Epithelial cell of esophagus (primary cell): ENCODE results near the gene ACYP2.

Source experiments
- DNase-seq: peaks from one replicate; pipeline ENCODE4 v3.0.0; 2010; ENCODE audit warnings: low read depth
- H3K4me3 ChIP-seq: 2 replicates; pipeline ENCODE4 v1.5.1; 2011; ENCODE audit warnings: mild to moderate bottlenecking, low read length, control low read depth
- TF ChIP-seq, protein P1 (sequence below): IDR thresholded peaks from 2 replicates; pipeline ENCODE4 v1.5.1; 2011; ENCODE audit warnings: low read depth, mild to moderate bottlenecking, low read length, control low read depth, inconsistent platforms; ENCODE audit not compliant: insufficient read depth; ENCODE audit errors: missing control alignments

Gene ACYP2

DNA sequence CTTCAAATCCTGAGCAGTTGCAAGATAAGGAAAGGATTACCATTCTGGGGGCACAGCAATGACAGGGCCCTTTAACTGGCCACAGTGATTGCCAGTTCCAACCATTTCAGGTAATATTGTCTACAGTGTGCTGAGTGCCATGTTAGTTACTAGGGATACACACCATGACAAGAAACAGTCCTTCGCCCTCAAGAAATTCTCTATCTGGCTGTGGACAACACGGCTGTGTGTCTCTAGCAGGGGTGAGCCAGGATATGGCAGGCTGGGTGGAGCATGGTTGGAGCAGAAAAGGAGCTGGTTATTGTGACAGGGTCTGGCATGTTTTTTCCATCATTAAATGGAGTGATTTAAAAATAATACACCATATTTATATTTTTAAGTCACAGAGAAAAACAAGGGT is 109.6 kb downstream of the ACYP2 start:
- DNase-seq = no peak
- no peak overlapping the region for H3K4me3 ChIP-seq
- TF ChIP-seq, protein P1, sequence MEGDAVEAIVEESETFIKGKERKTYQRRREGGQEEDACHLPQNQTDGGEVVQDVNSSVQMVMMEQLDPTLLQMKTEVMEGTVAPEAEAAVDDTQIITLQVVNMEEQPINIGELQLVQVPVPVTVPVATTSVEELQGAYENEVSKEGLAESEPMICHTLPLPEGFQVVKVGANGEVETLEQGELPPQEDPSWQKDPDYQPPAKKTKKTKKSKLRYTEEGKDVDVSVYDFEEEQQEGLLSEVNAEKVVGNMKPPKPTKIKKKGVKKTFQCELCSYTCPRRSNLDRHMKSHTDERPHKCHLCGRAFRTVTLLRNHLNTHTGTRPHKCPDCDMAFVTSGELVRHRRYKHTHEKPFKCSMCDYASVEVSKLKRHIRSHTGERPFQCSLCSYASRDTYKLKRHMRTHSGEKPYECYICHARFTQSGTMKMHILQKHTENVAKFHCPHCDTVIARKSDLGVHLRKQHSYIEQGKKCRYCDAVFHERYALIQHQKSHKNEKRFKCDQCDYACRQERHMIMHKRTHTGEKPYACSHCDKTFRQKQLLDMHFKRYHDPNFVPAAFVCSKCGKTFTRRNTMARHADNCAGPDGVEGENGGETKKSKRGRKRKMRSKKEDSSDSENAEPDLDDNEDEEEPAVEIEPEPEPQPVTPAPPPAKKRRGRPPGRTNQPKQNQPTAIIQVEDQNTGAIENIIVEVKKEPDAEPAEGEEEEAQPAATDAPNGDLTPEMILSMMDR = no peak

GRCh38 chr2:54226260-54226659 is 110.8 kb downstream of the ACYP2 start:
- no peak overlapping the region for H3K4me3 ChIP-seq
- no peak for DNase-seq
- TF ChIP-seq, protein P1 = no peak

GRCh38 chr2:54227798-54228197 is 112.4 kb downstream of the ACYP2 start:
- no peak overlapping the region for H3K4me3 ChIP-seq
- TF ChIP-seq, protein P1 = no peak
- DNase-seq = no peak

DNA sequence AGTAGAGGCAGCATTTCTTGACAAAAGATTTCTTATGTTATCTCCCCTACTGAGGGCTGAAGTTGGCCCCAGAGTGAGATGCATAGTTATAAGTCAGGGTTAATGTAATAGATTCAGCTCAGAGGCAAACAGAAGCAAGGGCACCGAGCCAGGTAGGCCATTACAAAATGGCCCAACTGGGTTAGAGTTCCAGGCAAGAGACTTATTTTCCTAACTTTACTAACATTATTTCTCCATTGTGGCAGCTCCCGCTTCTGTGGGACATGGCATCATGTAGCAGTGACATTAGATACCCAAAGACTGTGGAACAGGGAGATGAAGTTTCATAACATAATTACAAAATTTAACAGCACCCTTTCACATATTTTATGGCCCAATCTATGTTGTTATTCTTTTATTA is 113.5 kb downstream of the ACYP2 start:
- no peak overlapping the region for H3K4me3 ChIP-seq
- TF ChIP-seq, protein P1 = no peak
- no peak for DNase-seq

GRCh38 chr2:54233832-54234649 is 118.6 kb downstream of the ACYP2 start:
- no peak for DNase-seq
- TF ChIP-seq, protein P1 = no peak

DNA sequence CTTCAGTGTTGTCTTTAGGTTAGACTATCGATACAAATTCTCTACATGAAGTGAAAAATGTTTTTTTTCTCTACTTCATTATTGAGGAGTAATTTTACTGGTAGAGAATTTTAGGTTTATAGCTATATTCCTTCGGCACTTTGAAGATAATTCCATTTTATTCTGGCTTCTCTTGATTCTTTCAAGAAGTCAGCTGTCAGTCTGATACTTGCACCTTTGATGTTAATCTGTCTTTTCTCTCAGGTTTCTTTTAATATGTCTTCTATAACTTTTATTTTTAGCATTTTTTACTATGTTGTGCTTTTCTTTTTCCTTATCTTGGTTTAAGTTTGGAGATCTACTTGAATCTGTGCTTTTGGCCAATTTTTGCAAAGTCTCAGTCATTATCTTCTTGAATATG is 122.0 kb downstream of the ACYP2 start:
- H3K4me3 ChIP-seq = no peak overlapping the region
- no peak for DNase-seq
- TF ChIP-seq, protein P1 = no peak

More at GRCh38 chr2:54233832-54234649, 118.6 kb downstream of the ACYP2 start:
- H3K4me3 ChIP-seq = no peak overlapping the region

- TF ChIP-seq, protein P1 = no peak
- no peak for DNase-seq
- no peak overlapping the region for H3K4me3 ChIP-seq
These were observed 124.0 kb downstream of the ACYP2 start for GRCh38 chr2:54239427-54239826.
